Measurements from ENCODE around the gene KRTAP10-8.
"Not testable (repeated sequence)": the region's sequence is repeated elsewhere in the genome, so short reads cannot be mapped to it uniquely, and the experiment has no call there.

KRTAP10-8 gene

GRCh38 chr21:44579056-44579832 lies 32.6 kb upstream of the KRTAP10-8 start:
- DNase-seq = no peak

DNA sequence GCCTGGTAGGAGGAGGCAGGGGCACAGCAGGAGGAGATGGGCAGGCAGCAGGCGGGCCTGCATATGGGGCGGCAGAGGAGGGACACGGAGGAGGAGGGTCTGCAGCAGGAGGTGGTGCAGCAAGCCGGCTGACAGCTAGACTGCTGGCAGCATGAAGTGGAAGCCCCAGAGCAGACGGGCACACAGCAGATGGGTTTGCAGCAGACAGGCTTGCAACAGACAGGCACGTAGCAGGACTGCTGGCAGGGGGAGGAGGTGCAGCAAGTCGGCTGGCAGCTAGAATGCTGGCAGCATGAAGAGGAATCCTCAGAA lies 32.1 kb upstream of the KRTAP10-8 start:
- no peak for DNase-seq

DNA sequence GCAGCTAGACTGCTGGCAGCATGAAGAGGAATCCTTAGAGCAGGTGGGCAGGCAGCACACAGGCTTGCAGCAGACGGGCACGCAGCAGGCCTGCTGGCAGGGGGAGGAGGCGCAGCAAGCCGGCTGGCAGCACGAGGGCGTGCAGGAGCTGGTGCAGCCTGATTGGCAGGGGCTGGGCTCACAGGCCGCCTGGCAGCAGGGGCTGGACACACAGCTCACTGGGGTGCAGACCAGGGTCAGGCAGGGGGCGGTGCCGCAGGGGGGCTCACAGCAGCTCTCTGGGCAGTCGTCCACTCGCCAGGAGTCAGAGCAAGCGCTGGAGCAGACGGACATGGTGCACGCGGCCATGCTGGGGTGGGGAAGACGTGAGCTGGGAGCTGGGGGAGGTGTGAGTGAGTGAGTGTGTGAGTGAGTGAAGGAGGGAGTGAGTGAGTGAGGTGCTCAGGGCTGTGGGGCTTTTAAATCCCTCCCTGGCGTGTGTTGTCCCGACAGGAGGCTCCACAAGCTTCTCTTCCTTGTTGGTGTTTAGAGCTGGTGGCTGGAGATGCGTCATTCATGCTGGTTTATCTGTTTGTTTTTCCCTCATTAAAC lies 31.6 kb upstream of the KRTAP10-8 start, which contains the start of gene KRTAP10-5:
TSS of gene KRTAP10-5 (minus strand) at position 374 of the 591 bp plus-strand sequence. CDS start at position 348, 26 bp downstream.
- DNase-seq = not testable (repeated sequence)

DNA sequence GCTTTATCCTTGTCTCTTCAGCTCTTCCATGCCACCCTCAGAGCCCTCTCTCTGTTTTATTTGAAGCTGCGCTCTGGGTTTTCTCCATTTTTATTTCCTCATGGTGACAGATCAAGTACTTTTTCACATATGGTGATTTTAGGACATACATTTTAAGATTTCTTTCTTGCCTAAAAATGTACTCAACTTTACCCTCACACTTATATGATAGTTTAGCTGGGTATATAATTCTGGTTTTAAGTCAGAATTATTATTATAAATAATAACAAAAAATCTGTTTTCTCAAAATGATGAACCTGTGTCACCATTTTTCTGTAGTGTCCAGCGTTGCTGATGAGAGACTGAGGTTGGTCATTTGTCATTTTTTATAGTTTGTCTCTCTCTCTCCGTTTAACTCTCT lies 30.7 kb upstream of the KRTAP10-8 start:
- no peak for DNase-seq

DNA sequence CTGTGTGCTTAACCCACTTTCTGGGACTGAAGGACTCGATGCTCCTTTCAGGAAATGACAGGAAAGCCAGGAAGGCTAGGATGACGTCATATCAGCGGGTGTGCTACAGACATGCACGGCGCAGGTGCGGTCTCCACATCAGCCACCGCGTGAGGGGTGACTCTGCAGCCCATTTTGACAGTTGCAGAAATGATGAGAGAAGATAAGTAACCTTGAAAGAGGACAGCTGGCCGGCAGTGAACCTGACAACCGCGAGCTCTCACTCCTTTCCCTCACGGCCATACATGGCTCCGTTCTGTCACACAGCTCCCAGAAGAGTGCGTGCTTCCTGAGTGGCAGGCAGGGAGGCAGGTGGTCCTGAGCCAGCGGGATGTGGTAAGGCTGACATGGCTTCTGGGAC lies 29.8 kb upstream of the KRTAP10-8 start:
- no peak for DNase-seq

DNA sequence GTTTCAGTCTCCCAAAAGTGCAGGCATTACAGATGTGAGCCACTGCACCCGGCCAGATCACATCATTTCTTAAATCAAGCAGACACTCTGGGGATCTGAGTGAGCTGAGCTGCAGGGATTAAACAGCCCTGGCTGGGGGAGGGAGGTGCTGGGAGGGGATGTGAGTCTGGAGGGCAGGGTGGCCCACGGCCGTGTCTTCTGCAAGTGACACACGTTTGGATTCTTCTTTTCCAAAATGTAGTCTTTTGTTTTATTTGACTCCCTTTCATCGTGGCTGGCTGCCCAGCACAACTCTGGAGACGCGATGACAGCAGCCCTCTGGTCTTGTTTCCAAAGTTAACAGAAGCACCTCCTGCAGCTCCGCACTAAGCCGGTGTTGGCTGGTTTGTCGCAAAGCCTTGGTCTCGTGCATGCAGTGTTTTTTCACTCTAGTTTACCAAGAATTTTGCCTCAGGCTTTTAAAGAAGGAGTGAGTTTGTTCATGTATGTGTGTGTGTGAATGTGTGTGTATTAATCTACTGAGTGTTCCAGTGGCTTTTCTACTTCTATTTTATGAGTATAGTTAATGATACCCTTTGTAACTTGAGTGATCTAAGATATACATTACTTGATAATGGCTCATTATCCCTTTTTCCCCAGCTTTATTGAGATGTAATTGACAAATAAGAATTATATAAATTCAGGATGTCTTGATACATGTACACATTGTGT lies 28.6 kb upstream of the KRTAP10-8 start:
- no peak for DNase-seq

- no peak for DNase-seq
Measured at GRCh38 chr21:44583800-44584147, 28.1 kb upstream of the KRTAP10-8 start.

- DNase-seq = no peak
Measured at GRCh38 chr21:44585892-44586291, 26.0 kb upstream of the KRTAP10-8 start.

- DNase-seq = no peak
Measured at GRCh38 chr21:44589094-44589493, 22.8 kb upstream of the KRTAP10-8 start.

DNA sequence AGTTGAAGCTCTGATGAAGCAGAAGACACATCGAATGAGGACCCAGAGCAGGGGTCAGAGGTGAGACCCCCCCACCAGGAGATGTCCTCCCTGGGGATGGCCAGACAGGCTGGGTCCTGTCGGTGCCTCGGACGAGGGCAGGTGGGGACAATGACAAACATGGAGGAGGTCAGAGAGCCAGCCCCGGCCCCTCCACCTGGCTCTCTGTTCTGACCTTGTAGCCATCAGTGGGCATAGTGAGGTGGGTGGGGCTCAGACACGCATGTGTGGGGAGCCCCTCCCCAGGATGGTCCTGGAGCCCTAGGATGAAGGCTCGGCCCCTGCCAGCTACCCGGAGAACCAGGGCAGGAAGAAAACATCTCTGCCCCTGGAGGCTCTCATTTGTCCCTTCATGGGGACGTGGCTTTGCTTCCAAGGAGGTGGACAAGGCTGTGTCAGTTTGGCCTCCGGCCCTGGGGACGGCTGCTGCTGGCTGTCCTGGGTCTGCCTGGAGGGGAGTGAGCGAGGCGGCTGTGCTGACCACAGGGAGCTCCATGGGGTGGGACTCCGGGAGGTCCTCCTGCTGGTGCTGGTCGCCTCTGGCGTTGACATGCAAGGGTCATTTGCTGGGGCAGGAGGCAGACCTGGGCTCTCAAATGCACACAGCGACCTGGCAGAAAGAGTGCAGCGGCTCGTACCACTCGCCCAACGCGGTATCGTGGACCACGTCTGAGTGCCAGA lies 22.1 kb upstream of the KRTAP10-8 start:
- no peak for DNase-seq

- DNase-seq = no peak
Measured at GRCh38 chr21:44590311-44590721, 21.6 kb upstream of the KRTAP10-8 start.

GRCh38 chr21:44590897-44591800 lies 20.7 kb upstream of the KRTAP10-8 start:
- DNase-seq = not testable (repeated sequence)

DNA sequence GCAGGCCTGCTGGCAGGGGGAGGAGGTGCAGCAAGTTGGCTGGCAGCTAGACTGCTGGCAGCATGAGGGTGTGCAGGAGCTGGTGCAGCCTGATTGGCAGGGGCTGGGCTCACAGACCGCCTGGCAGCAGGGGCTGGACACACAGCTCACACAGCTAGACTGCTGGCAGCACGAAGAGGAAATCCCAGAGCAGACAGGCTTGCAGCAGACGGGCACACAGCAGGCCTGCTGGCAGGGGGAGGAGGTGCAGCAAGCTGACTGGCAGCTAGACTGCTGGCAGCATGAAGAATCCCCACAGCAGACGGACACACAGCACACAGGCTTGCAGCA lies 20.1 kb upstream of the KRTAP10-8 start:
- not testable (repeated sequence) for DNase-seq

GRCh38 chr21:44592446-44593311 lies 19.2 kb upstream of the KRTAP10-8 start, which contains the start of gene KRTAP10-6:
Gene KRTAP10-6 (minus strand): TSS chr21:44592505. CDS start chr21:44592484, 21 bp downstream.
- no peak for DNase-seq

GRCh38 chr21:44593598-44594405 lies 18.1 kb upstream of the KRTAP10-8 start:
- no peak for DNase-seq

DNA sequence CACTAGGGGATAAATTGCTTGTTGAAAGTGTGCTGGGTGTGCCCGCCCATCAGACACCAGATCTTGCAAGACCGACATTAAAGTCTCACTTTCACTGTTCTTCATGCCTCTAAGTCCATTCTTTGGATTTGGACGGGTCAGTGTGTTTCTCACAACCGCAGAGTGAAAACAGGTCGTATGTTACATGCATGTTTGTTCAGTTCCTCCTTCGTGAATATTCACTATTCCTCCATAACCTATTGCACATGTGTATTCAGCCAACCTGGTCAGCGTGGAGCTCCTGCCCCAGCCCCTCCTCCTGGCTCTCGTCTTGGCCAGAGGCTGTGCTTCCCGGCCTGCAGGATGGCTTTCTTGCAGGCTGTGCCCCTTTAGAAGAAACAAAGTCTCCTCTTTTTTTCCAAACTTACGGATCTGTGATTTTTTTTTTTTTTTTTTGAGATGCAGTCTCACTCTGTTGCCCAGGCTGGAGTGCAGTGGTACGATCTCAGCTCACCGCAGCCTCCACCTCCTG lies 17.4 kb upstream of the KRTAP10-8 start:
- DNase-seq = no peak

GRCh38 chr21:44595524-44595923 lies 16.4 kb upstream of the KRTAP10-8 start:
- DNase-seq = no peak

- DNase-seq = no peak
Measured at GRCh38 chr21:44596068-44596725, 15.7 kb upstream of the KRTAP10-8 start.

DNA sequence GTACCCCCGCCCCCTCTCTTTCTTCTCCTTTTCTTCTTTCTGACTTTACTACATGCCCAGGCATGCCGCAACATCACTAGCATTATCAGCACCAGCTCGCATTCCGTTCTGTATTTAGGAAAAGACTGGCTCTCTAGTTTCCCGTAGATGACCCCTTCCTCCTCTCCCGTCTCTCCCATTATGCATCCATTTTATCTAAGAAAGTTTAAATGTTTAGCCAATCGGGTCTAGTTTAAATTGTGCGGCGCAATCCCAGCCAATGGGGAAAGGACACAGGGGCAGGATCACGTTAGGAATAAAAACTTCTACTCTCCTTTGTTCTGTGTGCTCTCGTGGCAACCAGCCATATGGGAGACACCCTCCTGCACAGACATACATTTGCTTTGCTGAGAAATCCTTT lies 13.8 kb upstream of the KRTAP10-8 start:
- no peak for DNase-seq
